HepG2 (cell line): ENCODE measurements around the gene LRRC10B. TPM values are rescaled to one million over a fixed set of nuclear protein-coding genes. Genes with fewer than 3 reads are reported as not detected.

Source experiments
- ATAC-seq: fragments of 200-7000 bp; cut with Tn5 transposase; 3 replicates; pipeline ENCODE4 v1.9.1; 2020; ENCODE audit warnings: mild to moderate bottlenecking, moderate library complexity
- BruUV-seq: library from RNA; stranded (reverse); fragments of 400-500 nt; replicated peaks from 2 replicates; lab custom pipeline; 2021; lab: Mats Ljungman, UMichigan
- CTCF ChIA-PET: fragments of 300-600 bp; formaldehyde crosslinking; extraction: SDS; loops from one replicate; lab custom pipeline; 2021; ENCODE audit warnings: low total read pairs, inconsistent platforms, low intra/inter-chr PET ratio; lab: Yijun Ruan, JAX
- POLR2A ChIA-PET: fragments of 350-600 bp; sonication (Branson Sonifier 250); formaldehyde crosslinking; loops from one replicate; lab custom pipeline; 2020; ENCODE audit warnings: antibody characterized with exemption, inconsistent platforms; lab: Yijun Ruan, JAX
- DNase-seq: peaks from one replicate; pipeline ENCODE4 v3.0.0-alpha.2; 2015; ENCODE audit warnings: low spot score
- FAIRE-seq: peaks from 3 replicates; lab custom pipeline; 2011; peaks lifted over from hg19 to GRCh38; lab: Jason Lieb, UNC
- H2AFZ ChIP-seq: one replicate; pipeline ENCODE4 v1.6.1; 2011; ENCODE audit warnings: low read length, inconsistent platforms
- H3K27ac ChIP-seq: fragments of 300-600 bp; 3 replicates; pipeline ENCODE4 v1.8.0; 2011; ENCODE audit warnings: mixed run types, mild to moderate bottlenecking, mixed read lengths, low read length, inconsistent platforms; ENCODE audit not compliant: insufficient read depth; ENCODE audit errors: extremely low read length
- H3K27me3 ChIP-seq, 2 experiments: fragments of 200-600 bp in 1 of 2; 2 replicates in 1 of 2; 3 replicates in 1 of 2; pipeline versions ENCODE4 v1.6.0 to v1.8.0; 2011; ENCODE audit warnings: low read length in 2 of 2, mild to moderate bottlenecking in 2 of 2, moderate library complexity in 2 of 2, inconsistent platforms in 1 of 2; ENCODE audit not compliant: insufficient read depth in 2 of 2, control insufficient read depth in 1 of 2
- H3K36me3 ChIP-seq, 2 experiments: fragments of 200-600 bp in 1 of 2; replicated peaks in 1 of 2; 2 replicates in 1 of 2; 3 replicates in 1 of 2; pipeline versions ENCODE4 v1.5.1 to v1.8.0; 2011; ENCODE audit warnings: low read length in 2 of 2, inconsistent platforms in 1 of 2; ENCODE audit not compliant: insufficient read depth in 2 of 2, control insufficient read depth in 1 of 2
- H3K4me1 ChIP-seq: 2 replicates; pipeline ENCODE4 v1.5.1; 2012; ENCODE audit warnings: low read length, inconsistent platforms; ENCODE audit not compliant: insufficient read depth
- H3K4me2 ChIP-seq: 2 replicates; pipeline ENCODE4 v1.6.0; 2011; ENCODE audit warnings: low read depth, low read length, inconsistent platforms
- H3K4me3 ChIP-seq, 3 experiments: fragments of 200-600 bp in 1 of 3; sonication (generic), shearing (Covaris generic) in 1 of 3; replicated peaks in 1 of 3; 2 replicates each; pipeline ENCODE4 v1.5.1; 2011 to 2016; ENCODE audit warnings: low read length in 3 of 3, inconsistent platforms in 2 of 3, low read depth in 2 of 3, mild to moderate bottlenecking in 2 of 3, control low read depth in 1 of 3, mixed read lengths in 1 of 3; ENCODE audit not compliant: insufficient read depth in 1 of 3
- H3K79me2 ChIP-seq: one replicate; pipeline ENCODE4 v1.6.1; 2011; ENCODE audit warnings: low read length, inconsistent platforms; ENCODE audit not compliant: insufficient read depth
- H3K9ac ChIP-seq: 2 replicates; pipeline ENCODE4 v1.6.0; 2011; ENCODE audit warnings: mild to moderate bottlenecking, low read depth, low read length, inconsistent platforms; ENCODE audit not compliant: insufficient read depth
- H3K9me3 ChIP-seq: 2 replicates; pipeline ENCODE4 v1.5.1; 2012; ENCODE audit warnings: mild to moderate bottlenecking, low read length
- H4K20me1 ChIP-seq: 2 replicates; pipeline ENCODE4 v1.6.0; 2011; ENCODE audit warnings: inconsistent platforms, mild to moderate bottlenecking, low read length, moderate library complexity; ENCODE audit not compliant: insufficient read depth
- ATAD3A ChIP-seq: sonication (generic); formaldehyde crosslinking; IDR thresholded peaks from 2 replicates; pipeline ENCODE4 v1.4.0; 2020; ENCODE audit warnings: missing genetic modification reagents
- ETV5 ChIP-seq: IDR thresholded peaks from 2 replicates; pipeline ENCODE4 v1.6.1; 2018; ENCODE audit warnings: missing biosample characterization, missing genetic modification reagents, inconsistent platforms, borderline replicate concordance
- GPBP1L1 ChIP-seq: sonication (generic); formaldehyde crosslinking; IDR thresholded peaks from 2 replicates; pipeline ENCODE4 v1.5.0; 2020; ENCODE audit warnings: mild to moderate bottlenecking, missing genetic modification reagents
- LCORL ChIP-seq, 2 experiments: fragments of 450-650 bp in 1 of 2; sonication (generic) in 1 of 2; formaldehyde crosslinking in 1 of 2; IDR thresholded peaks; 2 replicates each; pipeline versions ENCODE4 v1.5.0 to v1.6.1; 2017 to 2020; ENCODE audit warnings: antibody characterized with exemption in 1 of 2, missing genetic modification reagents in 1 of 2
- MBNL3 ChIP-seq: fragments of 250-450 bp; sonication (Bioruptor Pico); conservative IDR thresholded peaks from 2 replicates; pipeline ENCODE4 v1.8.0; 2022; ENCODE audit warnings: mild to moderate bottlenecking, inconsistent platforms
- NFYB ChIP-seq: sonication (generic); formaldehyde crosslinking; IDR thresholded peaks from 2 replicates; pipeline ENCODE4 v1.4.0; 2020; ENCODE audit warnings: missing genetic modification reagents
- PATZ1 ChIP-seq: sonication (generic); formaldehyde crosslinking; IDR thresholded peaks from 2 replicates; pipeline ENCODE4 v1.4.0; 2020; ENCODE audit warnings: missing genetic modification reagents
- RAD51 ChIP-seq: fragments of 450-650 bp; IDR thresholded peaks from 2 replicates; pipeline ENCODE4 v1.6.1; 2016; ENCODE audit warnings: borderline replicate concordance
- RXRA ChIP-seq: sonication (generic); formaldehyde crosslinking; IDR thresholded peaks from 2 replicates; pipeline ENCODE4 v1.5.1; 2020; ENCODE audit warnings: missing genetic modification reagents
- SAFB2 ChIP-seq: sonication (generic); formaldehyde crosslinking; IDR thresholded peaks from 2 replicates; pipeline ENCODE4 v1.5.1; 2020; ENCODE audit warnings: missing genetic modification reagents, low read depth, mild to moderate bottlenecking, borderline replicate concordance
- SIN3B ChIP-seq: fragments of 150-350 bp; IDR thresholded peaks from 2 replicates; pipeline ENCODE4 v1.6.1; 2014; ENCODE audit warnings: low read length
- TFE3 ChIP-seq: IDR thresholded peaks from 2 replicates; pipeline ENCODE4 v1.6.1; 2016
- ZFX ChIP-seq: sonication (generic); formaldehyde crosslinking; IDR thresholded peaks from 2 replicates; pipeline ENCODE4 v1.4.0; 2020; ENCODE audit warnings: mild to moderate bottlenecking, low read depth, missing genetic modification reagents, moderate library complexity
- ZNF260 ChIP-seq: sonication (generic); formaldehyde crosslinking; IDR thresholded peaks from 2 replicates; pipeline ENCODE4 v1.4.0; 2020; ENCODE audit warnings: missing genetic modification reagents, low read depth, mild to moderate bottlenecking, borderline replicate concordance
- ZNF501 ChIP-seq: sonication (generic); formaldehyde crosslinking; IDR thresholded peaks from 2 replicates; pipeline ENCODE4 v1.5.1; 2020; ENCODE audit warnings: mild to moderate bottlenecking, moderate library complexity, missing genetic modification reagents
- ZNF564 ChIP-seq: sonication (generic); formaldehyde crosslinking; IDR thresholded peaks from 2 replicates; pipeline ENCODE4 v1.8.1; 2023; ENCODE audit warnings: mild to moderate bottlenecking, missing genetic modification reagents
- ZNF629 ChIP-seq: sonication (generic); formaldehyde crosslinking; conservative IDR thresholded peaks from 2 replicates; pipeline ENCODE4 v1.5.0; 2020; ENCODE audit warnings: missing genetic modification reagents
- ZNF747 ChIP-seq: sonication (generic); formaldehyde crosslinking; IDR thresholded peaks from 2 replicates; pipeline ENCODE4 v1.8.1; 2023; ENCODE audit warnings: missing genetic modification reagents, mild to moderate bottlenecking, borderline replicate concordance
- ZNF839 ChIP-seq: sonication (generic); formaldehyde crosslinking; IDR thresholded peaks from 2 replicates; pipeline ENCODE4 v1.4.0; 2020; ENCODE audit warnings: missing genetic modification reagents, mild to moderate bottlenecking, borderline replicate concordance
- WGBS: methylation state at CpG from one replicate; pipeline ENCODE4 v1.1.6; 2017; ENCODE audit warnings: low lambda C conversion rate; 5-methylcytosine and 5-hydroxymethylcytosine counted together
- in situ Hi-C: cut with HindIII; loops from 2 replicates; pipeline ENCODE4 v1.10.0; 2017; ENCODE audit warnings: low pct_unique_long_range_greater_than_20kb; ENCODE audit not compliant: extremely low pct_ligation_motif_present
- intact Hi-C: fragments of 100-400 bp; cut with micrococcal nuclease; formaldehyde crosslinking; loops from one replicate; pipeline ENCODE4 v1.10.0; 2022; ENCODE audit not compliant: unreplicated experiment
- polyA plus RNA-seq, 8 experiments: library from polyadenylated mRNA; depleted of rRNA in 3 of 8; stranded (reverse) in 7 of 8; unstranded in 1 of 8; fragments of >200 nt; fragmentation: Illumina TruSeq in 4 of 8; extraction: Trizol in 4 of 8; gene quantifications; 2 replicates each; pipeline versions ENCODE4 v1.2.1 to v1.2.3, GENCODE V29; 2011 to 2016; ENCODE audit warnings: low read depth in 4 of 8, missing spikeins in 1 of 8, mixed read lengths in 1 of 8; ENCODE audit not compliant: insufficient read depth in 1 of 8
- total RNA-seq, 5 experiments: library from RNA; depleted of rRNA; stranded (reverse); fragments of >200 nt; fragmentation: Illumina TruSeq; extraction: Trizol; gene quantifications; 2 replicates each; pipeline ENCODE4 v1.2.3, GENCODE V29; 2016; ENCODE audit warnings: low read depth in 1 of 5

Gene LRRC10B
- total and polyA plus RNA-seq, 2 of the 13 experiments (the other 11 are each of a cell fraction or from before 2014, with no cell fraction given): not detected

GRCh38 chr11:61516675-61517572 is 8.4 kb downstream of the LRRC10B start:
- in situ Hi-C loops (loop anchor here (5.0 kb wide), 1 partner anchor 40 kb away; no protein-coding TSS in a partner anchor), intact Hi-C loops (loop anchor here (1.0 kb wide), 1 partner anchor 40 kb away; no protein-coding TSS in a partner anchor)
- DNase-seq (peak; percentile 8), FAIRE-seq (no peak), ATAC-seq (peak; percentile 54)
- no peak overlapping the region for H3K4me2 ChIP-seq
- H3K27ac ChIP-seq: no peak overlapping the region
- no peaks in the 10 kb centered on the region for H3K79me2 ChIP-seq
- H3K9ac ChIP-seq: no peak overlapping the region
- no peak overlapping the region for H3K4me3 ChIP-seq
- H2AFZ ChIP-seq: no peak overlapping the region
- H3K36me3 ChIP-seq: no peaks in the 10 kb centered on the region
- no peaks in the 10 kb centered on the region for H4K20me1 ChIP-seq
- CTCF ChIA-PET: interaction anchor here (0.7 to 7.4 kb wide), 4 partner anchors 35 to 71 kb away, joined by 3 to 87 read pairs (median 8); a partner anchor contains a TSS
- H3K27me3 ChIP-seq: peaks cover 3 to 8% of the 10 kb centered on the region in 2 experiments; a peak in 1 of 5 replicates
- POLR2A ChIA-PET: interaction anchor here (1.2 to 1.3 kb wide), 2 partner anchors 28 to 71 kb away, joined by 3 read pairs; no protein-coding TSS in a partner anchor
- H3K9me3 ChIP-seq: no peaks in the 10 kb centered on the region
- 43% methylated on average over 22 of the region's 23 CpGs for WGBS
- no peaks in the 10 kb centered on the region for H3K4me1 ChIP-seq
- BruUV-seq: no TSS peak
- TF ChIP-seq RXRA (CRISPR knock-in tag): no peak
- TF ChIP-seq ZNF629 (CRISPR knock-in tag): no peak
- TF ChIP-seq NFYB (CRISPR knock-in tag): no peak
- no peak for TF ChIP-seq GPBP1L1 (CRISPR knock-in tag)
- TF ChIP-seq ZFX (CRISPR knock-in tag): no peak
- no peak for TF ChIP-seq ZNF747 (CRISPR knock-in tag)
- 0 out of 2 replicates have a peak, but pooled peaks have one; percentile 35 for TF ChIP-seq ZNF260 (CRISPR knock-in tag)
- TF ChIP-seq LCORL (IDR thresholded peaks at IDR 0.05): no peak
- TF ChIP-seq LCORL (CRISPR knock-in tag; IDR thresholded peaks at IDR 0.05): no peak
- TF ChIP-seq TFE3 (CRISPR knock-in tag): no peak
- TF ChIP-seq PATZ1 (CRISPR knock-in tag): peak; percentile 37; the same call in 1 of the 2 replicates
- TF ChIP-seq RAD51: no peak
- peak; percentile 39; the same call in 1 of the 2 replicates for TF ChIP-seq SIN3B
- 0 out of 2 replicates have a peak, but pooled peaks have one; percentile 52 for TF ChIP-seq ZNF839
- TF ChIP-seq ATAD3A: no peak
- TF ChIP-seq SAFB2 (CRISPR knock-in tag): no peak
- 0 out of 2 replicates have a peak, but pooled peaks have one; percentile 49 for TF ChIP-seq ZNF501 (CRISPR knock-in tag)
- TF ChIP-seq MBNL3 (CRISPR knock-in tag): no peak
- no peak for TF ChIP-seq ZNF564 (CRISPR knock-in tag)
- no peak for TF ChIP-seq ETV5 (CRISPR knock-in tag)
